GM12873 (cell line): ENCODE results near the gene CARD10.

ENCODE experiments used
- TF ChIP-seq, protein P1 (sequence below): IDR thresholded peaks from 2 replicates; pipeline ENCODE4 v1.5.1; 2012; ENCODE audit warnings: low read depth, mild to moderate bottlenecking, moderate library complexity, low read length, control low read depth; ENCODE audit not compliant: insufficient read depth; ENCODE audit errors: missing control alignments

The CARD10 gene, protein sequence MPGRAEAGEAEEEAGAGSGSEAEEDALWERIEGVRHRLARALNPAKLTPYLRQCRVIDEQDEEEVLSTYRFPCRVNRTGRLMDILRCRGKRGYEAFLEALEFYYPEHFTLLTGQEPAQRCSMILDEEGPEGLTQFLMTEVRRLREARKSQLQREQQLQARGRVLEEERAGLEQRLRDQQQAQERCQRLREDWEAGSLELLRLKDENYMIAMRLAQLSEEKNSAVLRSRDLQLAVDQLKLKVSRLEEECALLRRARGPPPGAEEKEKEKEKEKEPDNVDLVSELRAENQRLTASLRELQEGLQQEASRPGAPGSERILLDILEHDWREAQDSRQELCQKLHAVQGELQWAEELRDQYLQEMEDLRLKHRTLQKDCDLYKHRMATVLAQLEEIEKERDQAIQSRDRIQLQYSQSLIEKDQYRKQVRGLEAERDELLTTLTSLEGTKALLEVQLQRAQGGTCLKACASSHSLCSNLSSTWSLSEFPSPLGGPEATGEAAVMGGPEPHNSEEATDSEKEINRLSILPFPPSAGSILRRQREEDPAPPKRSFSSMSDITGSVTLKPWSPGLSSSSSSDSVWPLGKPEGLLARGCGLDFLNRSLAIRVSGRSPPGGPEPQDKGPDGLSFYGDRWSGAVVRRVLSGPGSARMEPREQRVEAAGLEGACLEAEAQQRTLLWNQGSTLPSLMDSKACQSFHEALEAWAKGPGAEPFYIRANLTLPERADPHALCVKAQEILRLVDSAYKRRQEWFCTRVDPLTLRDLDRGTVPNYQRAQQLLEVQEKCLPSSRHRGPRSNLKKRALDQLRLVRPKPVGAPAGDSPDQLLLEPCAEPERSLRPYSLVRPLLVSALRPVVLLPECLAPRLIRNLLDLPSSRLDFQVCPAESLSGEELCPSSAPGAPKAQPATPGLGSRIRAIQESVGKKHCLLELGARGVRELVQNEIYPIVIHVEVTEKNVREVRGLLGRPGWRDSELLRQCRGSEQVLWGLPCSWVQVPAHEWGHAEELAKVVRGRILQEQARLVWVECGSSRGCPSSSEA

DNA sequence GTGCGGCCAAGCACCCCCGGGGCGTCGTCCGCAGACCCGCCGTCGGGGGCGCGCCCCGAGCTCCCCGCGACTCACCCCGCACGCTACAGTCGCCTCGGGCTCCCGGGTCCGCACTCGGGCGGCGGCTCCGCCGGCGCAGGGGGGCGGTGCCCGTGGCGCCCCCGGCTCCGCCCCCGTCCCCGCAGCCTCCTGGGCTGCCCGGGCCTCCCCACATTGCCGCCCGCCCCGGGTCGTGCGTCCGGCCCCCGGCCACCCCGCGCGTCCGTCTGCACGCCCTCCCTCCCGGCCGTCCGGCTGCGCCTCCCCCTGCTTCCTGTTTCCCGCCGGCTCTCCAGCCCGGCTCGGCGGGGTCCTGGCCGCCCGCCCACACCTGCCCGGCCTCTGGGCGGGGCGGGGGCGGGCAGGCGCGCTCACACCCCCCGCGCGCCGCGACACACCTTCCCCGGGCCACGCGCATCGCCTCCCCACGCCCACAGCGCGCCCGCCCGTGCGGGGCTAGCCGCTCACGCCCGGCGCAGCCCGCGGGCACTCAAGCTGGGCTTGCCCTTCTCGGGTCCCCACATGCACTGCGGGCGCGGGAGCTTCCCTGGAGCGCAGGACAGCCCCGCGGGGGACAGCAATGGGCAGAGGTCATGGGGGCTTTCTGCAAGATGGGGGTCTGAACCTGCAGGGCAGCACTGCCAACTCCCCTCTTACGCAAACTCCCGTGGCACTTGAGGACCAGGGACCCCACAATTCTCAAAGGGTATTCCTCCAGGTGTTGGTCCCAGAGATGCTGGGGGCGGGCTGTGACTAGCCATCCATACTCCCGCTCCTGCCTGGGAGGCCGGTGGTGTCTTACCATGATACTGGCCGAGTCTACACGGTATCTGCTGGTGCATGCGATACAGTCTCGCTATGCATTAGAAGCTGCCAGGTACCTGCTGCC lies at the start of gene CARD10:
Gene CARD10 (minus strand): TSS at position 148 of the 928 bp plus-strand sequence. CDS start 215 bp downstream, outside the sequence.
- TF ChIP-seq, protein P1, sequence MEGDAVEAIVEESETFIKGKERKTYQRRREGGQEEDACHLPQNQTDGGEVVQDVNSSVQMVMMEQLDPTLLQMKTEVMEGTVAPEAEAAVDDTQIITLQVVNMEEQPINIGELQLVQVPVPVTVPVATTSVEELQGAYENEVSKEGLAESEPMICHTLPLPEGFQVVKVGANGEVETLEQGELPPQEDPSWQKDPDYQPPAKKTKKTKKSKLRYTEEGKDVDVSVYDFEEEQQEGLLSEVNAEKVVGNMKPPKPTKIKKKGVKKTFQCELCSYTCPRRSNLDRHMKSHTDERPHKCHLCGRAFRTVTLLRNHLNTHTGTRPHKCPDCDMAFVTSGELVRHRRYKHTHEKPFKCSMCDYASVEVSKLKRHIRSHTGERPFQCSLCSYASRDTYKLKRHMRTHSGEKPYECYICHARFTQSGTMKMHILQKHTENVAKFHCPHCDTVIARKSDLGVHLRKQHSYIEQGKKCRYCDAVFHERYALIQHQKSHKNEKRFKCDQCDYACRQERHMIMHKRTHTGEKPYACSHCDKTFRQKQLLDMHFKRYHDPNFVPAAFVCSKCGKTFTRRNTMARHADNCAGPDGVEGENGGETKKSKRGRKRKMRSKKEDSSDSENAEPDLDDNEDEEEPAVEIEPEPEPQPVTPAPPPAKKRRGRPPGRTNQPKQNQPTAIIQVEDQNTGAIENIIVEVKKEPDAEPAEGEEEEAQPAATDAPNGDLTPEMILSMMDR, result no peak

DNA sequence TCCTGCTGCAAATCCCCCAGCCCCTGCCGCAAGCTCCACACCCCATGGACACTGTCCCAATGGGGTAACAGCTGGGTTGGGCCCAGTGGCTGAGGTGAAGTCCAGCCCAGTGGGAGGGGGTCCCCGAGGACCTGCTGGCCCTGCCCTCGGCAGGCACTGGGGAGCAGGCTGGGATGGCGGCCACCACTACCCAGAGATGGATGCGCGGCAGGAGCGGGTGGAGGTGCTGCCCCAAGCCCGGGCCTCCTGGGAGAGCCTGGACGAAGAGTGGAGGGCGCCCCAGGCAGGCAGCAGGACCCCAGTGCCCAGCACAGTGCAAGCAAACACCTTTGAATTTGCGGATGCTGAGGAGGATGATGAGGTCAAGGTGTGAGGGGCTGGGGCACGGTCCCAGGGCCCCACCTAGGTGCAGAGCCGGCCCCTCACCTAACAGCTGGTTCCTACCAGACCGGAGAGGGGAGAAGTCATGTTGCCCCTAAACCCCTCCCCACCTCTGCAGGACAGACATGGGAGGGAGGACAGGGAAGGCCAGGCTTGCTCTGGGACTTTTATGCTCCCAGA lies 49.3 kb upstream of the CARD10 start:
- TF ChIP-seq, protein P1, result no peak

DNA sequence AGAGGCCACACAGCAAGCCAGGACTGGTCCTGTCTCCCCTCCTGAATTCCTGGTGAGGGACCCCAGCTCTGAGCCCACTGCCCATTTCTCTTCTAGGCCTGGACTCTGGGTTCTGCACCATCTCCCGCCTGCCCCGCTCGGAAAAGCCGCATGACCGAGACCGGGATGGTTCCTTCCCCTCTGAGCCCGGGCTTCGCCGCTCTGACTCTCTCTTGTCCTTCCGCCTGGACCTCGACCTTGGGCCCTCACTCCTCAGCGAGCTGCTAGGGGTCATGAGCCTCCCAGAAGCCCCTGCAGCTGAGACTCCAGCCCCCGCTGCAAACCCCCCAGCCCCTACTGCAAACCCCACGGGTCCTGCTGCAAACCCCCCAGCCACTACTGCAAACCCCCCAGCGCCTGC lies 48.8 kb upstream of the CARD10 start:
- TF ChIP-seq, protein P1, result no peak

DNA sequence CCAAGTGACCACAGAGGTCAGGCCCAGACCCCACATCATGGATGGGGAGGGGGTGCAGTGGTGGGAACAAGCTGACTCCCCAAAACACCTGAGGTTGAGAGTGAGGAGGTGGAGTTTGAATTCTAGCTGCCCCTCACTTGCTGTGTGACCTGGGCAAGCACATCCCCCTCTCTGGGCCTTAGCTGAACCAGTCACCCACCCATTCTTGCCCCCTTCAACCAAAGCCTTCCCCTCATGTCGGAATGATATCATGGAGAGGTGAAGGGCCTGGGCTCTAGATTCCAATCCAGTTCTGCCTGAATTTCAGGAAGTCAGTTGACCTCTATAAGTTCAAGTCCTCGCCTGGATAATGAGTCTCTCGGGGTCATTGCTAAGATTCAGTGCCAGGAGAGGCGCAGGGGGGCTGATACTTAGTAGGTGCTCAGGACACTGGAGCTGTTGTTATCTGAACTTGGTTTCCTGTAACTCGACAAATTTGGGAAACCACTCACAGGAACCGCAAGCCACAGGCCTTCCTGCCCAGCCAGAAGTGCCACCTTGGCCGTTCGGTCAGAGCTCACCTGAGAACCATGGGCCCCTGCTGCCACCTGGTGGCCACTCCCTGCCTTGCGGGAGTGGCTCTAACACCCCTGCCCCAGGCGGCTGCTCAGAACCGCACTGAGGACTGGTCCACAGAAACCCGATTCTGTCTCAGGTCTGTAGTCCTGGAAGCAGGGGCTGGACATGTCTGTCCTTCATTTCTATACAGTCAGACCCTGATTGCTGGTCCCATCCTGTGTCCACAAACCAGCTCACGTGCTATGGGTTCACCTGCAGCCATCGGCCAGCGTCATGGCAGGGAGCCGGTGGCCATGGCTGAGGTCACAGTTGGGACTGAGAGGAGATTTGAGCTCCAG lies 47.9 kb upstream of the CARD10 start:
- TF ChIP-seq, protein P1, result peak; percentile 99

DNA sequence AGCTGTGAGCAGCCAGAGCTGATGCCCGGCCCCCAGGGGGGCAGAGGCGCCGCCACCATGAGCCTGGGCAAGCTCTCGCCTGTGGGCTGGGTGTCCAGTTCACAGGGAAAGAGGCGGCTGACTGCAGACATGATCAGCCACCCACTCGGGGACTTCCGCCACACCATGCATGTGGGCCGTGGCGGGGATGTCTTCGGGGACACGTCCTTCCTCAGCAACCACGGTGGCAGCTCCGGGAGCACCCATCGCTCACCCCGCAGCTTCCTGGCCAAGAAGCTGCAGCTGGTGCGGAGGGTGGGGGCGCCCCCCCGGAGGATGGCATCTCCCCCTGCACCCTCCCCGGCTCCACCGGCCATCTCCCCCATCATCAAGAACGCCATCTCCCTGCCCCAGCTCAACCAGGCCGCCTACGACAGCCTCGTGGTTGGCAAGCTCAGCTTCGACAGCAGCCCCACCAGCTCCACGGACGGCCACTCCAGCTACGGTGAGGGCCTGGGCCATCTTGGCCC lies 47.2 kb upstream of the CARD10 start:
- TF ChIP-seq, protein P1, result no peak

DNA sequence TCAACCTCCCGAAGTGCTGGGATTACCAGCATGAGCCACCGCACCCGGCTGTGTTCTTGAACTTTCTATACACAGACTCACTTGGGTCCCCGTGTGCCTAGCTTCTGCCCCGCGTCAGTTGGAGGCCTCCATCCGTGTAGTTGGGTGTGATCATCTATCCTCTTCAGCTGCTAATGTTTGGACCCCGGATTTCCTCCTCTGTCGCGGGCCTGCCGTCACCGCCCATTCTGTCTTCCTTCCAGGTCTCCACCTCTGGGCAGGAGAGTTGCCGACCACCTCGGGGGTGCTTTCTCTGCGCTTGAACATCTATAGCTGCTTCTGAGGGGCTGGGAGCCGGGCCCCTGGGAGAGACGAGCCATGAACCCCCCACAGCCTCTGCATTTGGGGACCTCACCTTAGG lies 46.6 kb upstream of the CARD10 start:
- TF ChIP-seq, protein P1, result no peak
